ENCODE results near the gene GJA10.

Gene GJA10

GRCh38 chr6:89944826-89945407, 50.6 kb downstream of the GJA10 start:
- DNase-seq = no peak
